Fibroblast of mammary gland (primary cell): ENCODE results near the gene TUBA4B.
A peak's percentile ranks its signal among the peaks of the same experiment; 100 is the strongest.

Experiments used
- DNase-seq: peaks from one replicate; pipeline ENCODE4 v3.0.0-alpha.2; 2010; ENCODE audit warnings: low read depth
- H3K4me3 ChIP-seq: 2 replicates; pipeline ENCODE4 v1.5.1; 2011; ENCODE audit warnings: low read depth, mild to moderate bottlenecking, low read length, moderate library complexity; ENCODE audit not compliant: control insufficient read depth
- CTCF ChIP-seq: conservative IDR thresholded peaks from 2 replicates; pipeline ENCODE4 v1.5.1; 2011; ENCODE audit warnings: low read depth, low read length, inconsistent platforms; ENCODE audit not compliant: control insufficient read depth, insufficient read depth

Gene TUBA4B

GRCh38 chr2:219218217-219218731, 34.8 kb upstream of the TUBA4B start:
- peak; percentile 64 for DNase-seq
- TF ChIP-seq CTCF, result no peak
- H3K4me3 ChIP-seq, result peak overlapping the region; percentile 56

GRCh38 chr2:219218732-219219701, 34.0 kb upstream of the TUBA4B start, which contains the start of gene ABCB6:
Gene ABCB6 (minus strand): TSS chr2:219218958. CDS start chr2:219218673, 285 bp downstream.
- DNase-seq, result peak; percentile 90
- H3K4me3 ChIP-seq, result peak within 1 kb of the TSS; percentile 56
- no peak for TF ChIP-seq CTCF

- no peak for DNase-seq
- H3K4me3 ChIP-seq, result no peak overlapping the region
- no peak for TF ChIP-seq CTCF
Measured at GRCh38 chr2:219219784-219220532, 33.1 kb upstream of the TUBA4B start.

GRCh38 chr2:219220652-219221402, 32.2 kb upstream of the TUBA4B start:
- no peak for DNase-seq
- H3K4me3 ChIP-seq, result no peak overlapping the region
- TF ChIP-seq CTCF, result no peak

GRCh38 chr2:219221957-219222518, 31.0 kb upstream of the TUBA4B start:
- no peak for TF ChIP-seq CTCF
- H3K4me3 ChIP-seq, result no peak overlapping the region
- DNase-seq, result no peak
